WTC11 (cell line): ENCODE data around the gene ENDOV.

Experiments
- CTCF ChIP-seq: fragments of 200-600 bp; IDR thresholded peaks from 2 replicates; pipeline ENCODE4 v1.8.0; 2022; ENCODE audit warnings: antibody characterized with exemption
- ESRRA ChIP-seq: sonication (generic); formaldehyde crosslinking; IDR thresholded peaks from 2 replicates; pipeline ENCODE4 v1.8.1; 2022; ENCODE audit warnings: mild to moderate bottlenecking, missing genetic modification reagents, borderline replicate concordance
- SP1 ChIP-seq: sonication (generic); formaldehyde crosslinking; conservative IDR thresholded peaks from 2 replicates; pipeline ENCODE4 v1.8.1; 2022; ENCODE audit warnings: missing genetic modification reagents
- TEAD4 ChIP-seq: sonication (generic); formaldehyde crosslinking; IDR thresholded peaks from 2 replicates; pipeline ENCODE4 v1.8.0; 2022; ENCODE audit warnings: mild to moderate bottlenecking, missing genetic modification reagents
- ZNF263 ChIP-seq: sonication (generic); formaldehyde crosslinking; IDR thresholded peaks from 2 replicates; pipeline ENCODE4 v1.8.1; 2022; ENCODE audit warnings: low read depth, mild to moderate bottlenecking, moderate library complexity, missing genetic modification reagents
- ZNF317 ChIP-seq: sonication (generic); formaldehyde crosslinking; IDR thresholded peaks from 2 replicates; pipeline ENCODE4 v1.8.1; 2023; ENCODE audit warnings: low read depth, mild to moderate bottlenecking, moderate library complexity, missing genetic modification reagents, borderline replicate concordance

GRCh38 chr17:80431246-80432195 is 16.6 kb downstream of the ENDOV start:
- TF ChIP-seq SP1 (CRISPR knock-in tag), result no peak
- no peak for TF ChIP-seq CTCF
- TF ChIP-seq ZNF263 (CRISPR knock-in tag), result no peak
- TF ChIP-seq TEAD4, result no peak
- no peak for TF ChIP-seq ESRRA (CRISPR knock-in tag)
- TF ChIP-seq ZNF317, result no peak
